Liver (tissue), 3 donors: ENCODE results near the gene HRH3.

ENCODE experiments used
- EGR1 ChIP-seq, 2 donors: IDR thresholded peaks; 2 replicates each; pipeline ENCODE4 v1.6.1; 2016 to 2018; ENCODE audit warnings: antibody characterized with exemption in 2 of 2, low read depth in 2 of 2
- JUND ChIP-seq, 2 donors: IDR thresholded peaks; 2 replicates each; pipeline ENCODE4 v1.6.1; 2016; ENCODE audit warnings: antibody characterized with exemption in 2 of 2
- MAX ChIP-seq: IDR thresholded peaks from 2 replicates; pipeline ENCODE4 v1.6.1; 2016; ENCODE audit warnings: antibody characterized with exemption
- RAD21 ChIP-seq, 2 donors: IDR thresholded peaks; 2 replicates each; pipeline ENCODE4 v1.6.1; 2016; ENCODE audit warnings: antibody characterized with exemption in 2 of 2, mild to moderate bottlenecking in 2 of 2
- SP1 ChIP-seq: IDR thresholded peaks from 2 replicates; pipeline ENCODE4 v1.6.1; 2018; ENCODE audit warnings: antibody characterized with exemption, mild to moderate bottlenecking
- TAF1 ChIP-seq: conservative IDR thresholded peaks from 2 replicates; pipeline ENCODE4 v1.6.1; 2016; ENCODE audit warnings: antibody characterized with exemption, mild to moderate bottlenecking
- YY1 ChIP-seq: IDR thresholded peaks from 2 replicates; pipeline ENCODE4 v1.6.1; 2016; ENCODE audit warnings: antibody characterized with exemption, mild to moderate bottlenecking
- TF ChIP-seq, protein P1 (sequence below): fragments of 150-350 bp; IDR thresholded peaks from 2 replicates; pipeline ENCODE4 v1.5.1; 2017; ENCODE audit warnings: improper control_type of control experiment, low read depth, low read length; ENCODE audit not compliant: missing input control
- TF ChIP-seq, protein P2 (sequence below): IDR thresholded peaks from 2 replicates; pipeline ENCODE4 v1.6.1; 2016; ENCODE audit warnings: antibody characterized with exemption
- TF ChIP-seq, protein P3 (sequence below): IDR thresholded peaks from 2 replicates; pipeline ENCODE4 v1.6.1; 2016; ENCODE audit warnings: antibody characterized with exemption, mild to moderate bottlenecking
- TF ChIP-seq, protein P4 (sequence below): IDR thresholded peaks from 2 replicates; pipeline ENCODE4 v1.6.1; 2016; ENCODE audit warnings: antibody characterized with exemption
- donor health status: healthy.
- donor health status: healthy.

GRCh38 chr20:62230696-62231095 lies 10.6 kb upstream of the HRH3 start:
- TF ChIP-seq JUND (IDR thresholded peaks at IDR 0.05) = no peak
- no peak for TF ChIP-seq SP1
- TF ChIP-seq, protein P1, sequence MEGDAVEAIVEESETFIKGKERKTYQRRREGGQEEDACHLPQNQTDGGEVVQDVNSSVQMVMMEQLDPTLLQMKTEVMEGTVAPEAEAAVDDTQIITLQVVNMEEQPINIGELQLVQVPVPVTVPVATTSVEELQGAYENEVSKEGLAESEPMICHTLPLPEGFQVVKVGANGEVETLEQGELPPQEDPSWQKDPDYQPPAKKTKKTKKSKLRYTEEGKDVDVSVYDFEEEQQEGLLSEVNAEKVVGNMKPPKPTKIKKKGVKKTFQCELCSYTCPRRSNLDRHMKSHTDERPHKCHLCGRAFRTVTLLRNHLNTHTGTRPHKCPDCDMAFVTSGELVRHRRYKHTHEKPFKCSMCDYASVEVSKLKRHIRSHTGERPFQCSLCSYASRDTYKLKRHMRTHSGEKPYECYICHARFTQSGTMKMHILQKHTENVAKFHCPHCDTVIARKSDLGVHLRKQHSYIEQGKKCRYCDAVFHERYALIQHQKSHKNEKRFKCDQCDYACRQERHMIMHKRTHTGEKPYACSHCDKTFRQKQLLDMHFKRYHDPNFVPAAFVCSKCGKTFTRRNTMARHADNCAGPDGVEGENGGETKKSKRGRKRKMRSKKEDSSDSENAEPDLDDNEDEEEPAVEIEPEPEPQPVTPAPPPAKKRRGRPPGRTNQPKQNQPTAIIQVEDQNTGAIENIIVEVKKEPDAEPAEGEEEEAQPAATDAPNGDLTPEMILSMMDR = no peak
- TF ChIP-seq, protein P2, sequence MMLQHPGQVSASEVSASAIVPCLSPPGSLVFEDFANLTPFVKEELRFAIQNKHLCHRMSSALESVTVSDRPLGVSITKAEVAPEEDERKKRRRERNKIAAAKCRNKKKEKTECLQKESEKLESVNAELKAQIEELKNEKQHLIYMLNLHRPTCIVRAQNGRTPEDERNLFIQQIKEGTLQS = no peak
- no peak for TF ChIP-seq EGR1 (IDR thresholded peaks at IDR 0.05; ENCODE audit: low read depth in 2 of 2)
- TF ChIP-seq TAF1 = no peak
- no peak for TF ChIP-seq MAX
- TF ChIP-seq, protein P3, sequence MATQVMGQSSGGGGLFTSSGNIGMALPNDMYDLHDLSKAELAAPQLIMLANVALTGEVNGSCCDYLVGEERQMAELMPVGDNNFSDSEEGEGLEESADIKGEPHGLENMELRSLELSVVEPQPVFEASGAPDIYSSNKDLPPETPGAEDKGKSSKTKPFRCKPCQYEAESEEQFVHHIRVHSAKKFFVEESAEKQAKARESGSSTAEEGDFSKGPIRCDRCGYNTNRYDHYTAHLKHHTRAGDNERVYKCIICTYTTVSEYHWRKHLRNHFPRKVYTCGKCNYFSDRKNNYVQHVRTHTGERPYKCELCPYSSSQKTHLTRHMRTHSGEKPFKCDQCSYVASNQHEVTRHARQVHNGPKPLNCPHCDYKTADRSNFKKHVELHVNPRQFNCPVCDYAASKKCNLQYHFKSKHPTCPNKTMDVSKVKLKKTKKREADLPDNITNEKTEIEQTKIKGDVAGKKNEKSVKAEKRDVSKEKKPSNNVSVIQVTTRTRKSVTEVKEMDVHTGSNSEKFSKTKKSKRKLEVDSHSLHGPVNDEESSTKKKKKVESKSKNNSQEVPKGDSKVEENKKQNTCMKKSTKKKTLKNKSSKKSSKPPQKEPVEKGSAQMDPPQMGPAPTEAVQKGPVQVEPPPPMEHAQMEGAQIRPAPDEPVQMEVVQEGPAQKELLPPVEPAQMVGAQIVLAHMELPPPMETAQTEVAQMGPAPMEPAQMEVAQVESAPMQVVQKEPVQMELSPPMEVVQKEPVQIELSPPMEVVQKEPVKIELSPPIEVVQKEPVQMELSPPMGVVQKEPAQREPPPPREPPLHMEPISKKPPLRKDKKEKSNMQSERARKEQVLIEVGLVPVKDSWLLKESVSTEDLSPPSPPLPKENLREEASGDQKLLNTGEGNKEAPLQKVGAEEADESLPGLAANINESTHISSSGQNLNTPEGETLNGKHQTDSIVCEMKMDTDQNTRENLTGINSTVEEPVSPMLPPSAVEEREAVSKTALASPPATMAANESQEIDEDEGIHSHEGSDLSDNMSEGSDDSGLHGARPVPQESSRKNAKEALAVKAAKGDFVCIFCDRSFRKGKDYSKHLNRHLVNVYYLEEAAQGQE = no peak
- no peak for TF ChIP-seq RAD21 (IDR thresholded peaks at IDR 0.05)
- TF ChIP-seq YY1 = no peak
- TF ChIP-seq, protein P4, sequence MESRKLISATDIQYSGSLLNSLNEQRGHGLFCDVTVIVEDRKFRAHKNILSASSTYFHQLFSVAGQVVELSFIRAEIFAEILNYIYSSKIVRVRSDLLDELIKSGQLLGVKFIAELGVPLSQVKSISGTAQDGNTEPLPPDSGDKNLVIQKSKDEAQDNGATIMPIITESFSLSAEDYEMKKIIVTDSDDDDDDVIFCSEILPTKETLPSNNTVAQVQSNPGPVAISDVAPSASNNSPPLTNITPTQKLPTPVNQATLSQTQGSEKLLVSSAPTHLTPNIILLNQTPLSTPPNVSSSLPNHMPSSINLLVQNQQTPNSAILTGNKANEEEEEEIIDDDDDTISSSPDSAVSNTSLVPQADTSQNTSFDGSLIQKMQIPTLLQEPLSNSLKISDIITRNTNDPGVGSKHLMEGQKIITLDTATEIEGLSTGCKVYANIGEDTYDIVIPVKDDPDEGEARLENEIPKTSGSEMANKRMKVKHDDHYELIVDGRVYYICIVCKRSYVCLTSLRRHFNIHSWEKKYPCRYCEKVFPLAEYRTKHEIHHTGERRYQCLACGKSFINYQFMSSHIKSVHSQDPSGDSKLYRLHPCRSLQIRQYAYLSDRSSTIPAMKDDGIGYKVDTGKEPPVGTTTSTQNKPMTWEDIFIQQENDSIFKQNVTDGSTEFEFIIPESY = no peak
